Fibroblast of skin of scalp (primary cell): ENCODE data around the gene KRT17.
"Not testable (repeated sequence)": the region's sequence is repeated elsewhere in the genome, so short reads cannot be mapped to it uniquely, and the experiment has no call there.

Source experiments
- DNase-seq: peaks from one replicate; pipeline ENCODE4 v3.0.0-alpha.2; 2013

The KRT17 gene

DNA sequence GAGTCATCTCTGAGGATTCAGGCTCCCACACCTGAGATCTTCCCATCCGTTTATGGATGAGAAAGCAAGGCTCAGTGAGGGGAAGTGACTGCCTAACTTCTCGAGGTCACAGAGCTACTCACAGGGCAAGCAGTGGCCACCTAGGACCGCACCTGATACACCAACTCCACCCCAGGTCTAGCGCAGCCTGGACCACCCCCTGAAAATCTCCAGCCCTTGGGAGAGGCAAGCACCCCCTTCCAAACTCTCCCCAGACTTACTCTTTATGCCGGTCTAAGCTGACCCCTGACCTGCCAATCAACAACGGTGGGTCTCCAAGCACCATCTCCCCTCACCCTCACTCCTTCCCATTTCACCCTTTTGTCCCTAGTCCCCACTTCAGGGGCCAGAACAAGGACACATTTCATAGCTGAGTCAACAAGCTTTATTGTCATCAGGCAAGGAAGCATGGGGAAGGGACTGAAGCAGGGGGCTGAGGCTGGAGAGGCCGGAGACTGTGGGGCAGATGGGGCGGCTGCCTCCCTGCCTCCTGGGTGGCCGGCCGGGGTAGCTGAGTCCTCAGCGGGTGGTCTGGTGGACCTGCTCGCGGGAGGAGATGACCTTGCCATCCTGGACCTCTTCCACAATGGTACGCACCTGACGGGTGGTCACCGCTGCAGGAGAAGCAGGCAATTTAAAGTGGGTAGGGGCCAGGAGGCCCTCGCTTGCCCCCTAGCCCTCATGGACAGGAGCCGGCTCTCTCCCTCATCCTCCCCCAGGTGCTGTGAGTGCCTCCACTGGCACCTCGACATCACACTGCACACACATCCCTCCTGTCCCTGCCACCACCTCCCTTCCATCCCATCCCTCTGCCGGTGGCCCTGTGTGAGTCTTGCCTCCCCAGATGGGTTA lies 5.1 kb downstream of the KRT17 start:
- no peak for DNase-seq

DNA sequence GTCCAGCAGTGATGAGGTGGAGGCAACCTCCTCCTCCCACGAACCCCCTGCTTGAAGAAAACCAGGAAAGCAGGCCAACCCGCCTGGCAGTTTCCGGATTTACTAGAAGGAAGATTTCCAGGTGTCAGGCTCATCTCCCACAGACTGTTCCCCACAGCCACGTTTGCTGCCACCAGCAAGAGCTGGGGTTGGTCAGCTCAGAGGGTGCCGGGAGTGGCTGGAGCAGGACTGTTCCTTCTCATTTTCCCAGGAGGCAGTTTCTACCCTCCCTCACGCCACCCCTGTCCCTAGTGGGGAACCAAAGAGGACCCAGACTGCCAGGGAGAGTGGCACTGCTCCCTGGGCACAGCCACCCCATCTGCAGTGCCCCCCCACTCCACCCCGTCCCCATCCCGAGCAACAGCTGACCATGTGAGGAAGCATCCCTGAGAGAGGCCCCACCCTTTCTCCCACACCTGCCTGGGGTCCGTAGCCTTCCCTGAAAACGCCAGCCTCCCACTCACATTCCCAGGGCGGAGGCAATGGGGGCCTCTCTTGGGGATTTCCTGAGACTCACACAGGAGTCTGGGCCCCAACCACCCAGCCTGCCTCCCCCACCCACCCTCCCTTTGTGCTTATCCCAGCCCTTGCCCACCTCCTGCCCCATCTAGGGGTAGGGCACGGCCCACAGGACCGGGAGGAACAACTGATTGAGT lies 5.9 kb downstream of the KRT17 start:
- no peak for DNase-seq

- DNase-seq, result no peak
Observed at GRCh38 chr17:41617698-41618097, 6.7 kb downstream of the KRT17 start.

GRCh38 chr17:41617136-41617535 lies 7.2 kb downstream of the KRT17 start:
- DNase-seq, result no peak

DNA sequence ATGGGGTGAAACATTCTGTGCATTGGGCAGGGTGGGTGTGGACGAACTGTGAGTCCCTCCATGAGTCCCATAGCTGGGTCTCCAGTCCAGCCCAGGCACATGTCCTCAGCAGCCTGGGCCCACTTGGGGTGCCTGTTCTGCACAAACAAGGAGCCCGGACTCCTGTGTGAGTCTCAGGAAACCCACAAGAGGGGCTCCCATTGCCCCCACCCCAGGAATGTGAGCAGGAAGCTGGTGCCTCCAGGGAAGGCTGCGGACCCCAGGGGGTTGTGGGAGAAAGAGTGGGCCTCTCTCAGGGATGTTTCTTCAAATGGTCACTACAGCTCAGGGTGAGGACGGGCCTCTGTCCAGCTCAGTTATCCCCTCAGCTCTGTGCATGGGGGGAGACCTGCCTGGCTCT lies 7.9 kb downstream of the KRT17 start:
- DNase-seq, result not testable (repeated sequence)

DNA sequence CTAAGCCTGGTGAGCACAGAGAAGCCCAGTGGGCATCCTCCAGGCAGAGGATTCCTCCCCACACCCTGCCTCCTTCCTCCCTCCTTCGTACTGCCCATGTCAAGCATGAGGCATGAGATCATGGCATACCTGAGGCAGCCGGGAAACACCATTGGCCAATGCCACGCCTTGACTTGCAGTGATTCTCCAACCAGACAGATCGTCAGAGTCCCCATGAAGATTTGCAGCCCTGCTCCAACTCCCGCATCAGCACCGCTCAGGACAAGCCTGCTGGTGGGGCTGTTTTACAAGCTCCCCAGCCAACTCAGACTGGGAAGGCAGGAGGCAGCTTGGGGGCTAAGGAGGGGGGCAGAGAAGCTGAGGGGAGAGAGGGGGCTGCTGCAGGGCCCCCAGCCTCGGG lies 8.9 kb downstream of the KRT17 start:
- no peak for DNase-seq

DNA sequence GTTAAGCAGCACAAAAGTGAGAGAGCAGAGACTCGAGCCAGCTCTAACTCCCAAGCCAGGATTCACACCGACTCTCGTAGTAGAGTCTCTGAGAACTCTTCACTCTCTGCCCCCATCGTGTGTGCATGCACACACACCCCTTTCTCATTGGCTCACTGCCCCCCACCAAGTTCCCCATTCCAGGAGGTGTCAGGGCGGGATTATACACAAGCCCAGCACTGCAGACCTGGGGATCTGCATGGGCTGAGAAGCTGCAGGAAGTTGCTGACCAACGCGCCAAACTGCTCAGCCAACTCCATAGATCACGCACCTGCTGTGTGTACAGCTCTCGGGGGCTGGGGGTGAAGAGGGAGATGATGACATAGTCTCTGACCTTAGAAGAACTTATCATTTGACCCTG lies 9.6 kb downstream of the KRT17 start:
- not testable (repeated sequence) for DNase-seq

DNA sequence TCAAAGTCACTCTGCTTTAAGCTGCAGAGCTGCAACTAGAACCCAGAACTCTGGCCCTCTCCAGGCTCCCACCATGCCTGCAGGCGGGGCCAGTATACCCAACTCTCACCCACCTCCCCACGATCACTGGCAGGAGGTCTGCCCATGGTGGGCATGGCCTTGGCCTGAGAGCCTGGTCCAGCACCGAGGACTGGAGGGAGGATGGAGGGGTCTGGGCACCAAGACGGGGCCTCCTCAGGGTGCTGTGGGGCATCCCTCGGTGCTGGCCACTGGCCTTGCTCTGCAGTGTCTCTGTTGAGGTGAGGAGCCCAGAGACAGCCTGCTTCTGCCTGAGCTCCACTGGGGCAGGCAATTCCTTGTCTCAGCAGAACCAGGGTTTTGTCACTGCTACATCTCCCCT lies 10.3 kb downstream of the KRT17 start:
- DNase-seq, result no peak

DNA sequence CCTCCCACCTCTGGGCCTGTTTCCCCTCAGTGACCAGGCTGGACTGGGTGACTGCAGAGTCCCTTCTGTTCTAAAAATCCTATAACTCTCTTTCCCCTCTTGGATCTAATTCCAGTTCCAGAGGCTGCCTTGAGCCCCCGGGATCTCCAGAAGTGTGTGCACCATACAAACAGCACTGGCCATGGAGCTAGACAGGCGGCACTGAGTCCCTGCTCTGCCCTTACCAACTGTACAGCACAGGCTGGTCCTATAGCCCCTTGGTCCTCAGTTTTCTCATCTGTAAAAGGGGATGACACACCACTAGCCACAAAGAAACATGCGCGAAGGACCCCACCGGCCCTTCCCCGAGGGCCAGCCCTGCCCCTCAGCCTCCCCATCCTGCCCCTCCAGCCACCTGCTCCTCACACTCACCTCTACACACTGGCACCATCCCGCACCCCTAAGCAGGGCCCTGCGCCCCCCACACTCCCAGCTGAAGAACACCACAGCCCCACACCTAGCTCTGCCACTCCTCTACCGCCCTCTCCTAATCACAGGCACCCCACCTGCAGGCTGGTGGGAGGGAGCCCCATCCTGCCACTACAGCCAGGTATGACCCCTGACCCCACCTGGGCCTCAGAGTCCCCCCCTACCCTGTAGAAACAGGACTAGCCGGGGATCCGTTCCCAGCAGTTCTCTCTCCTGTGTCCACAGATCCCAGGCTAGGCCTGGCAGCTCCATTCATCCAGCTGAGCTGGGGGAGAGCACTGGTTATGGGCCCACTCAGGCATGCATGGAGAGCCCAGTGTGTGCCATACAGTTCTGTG lies 10.9 kb downstream of the KRT17 start:
- no peak for DNase-seq

GRCh38 chr17:41612376-41613160 lies 11.8 kb downstream of the KRT17 start, which contains the start of gene KRT16:
Gene KRT16, minus strand, starts transcription at chr17:41612767. Its CDS starts 79 bp downstream, at chr17:41612688.
- DNase-seq, result peak; percentile 38

DNA sequence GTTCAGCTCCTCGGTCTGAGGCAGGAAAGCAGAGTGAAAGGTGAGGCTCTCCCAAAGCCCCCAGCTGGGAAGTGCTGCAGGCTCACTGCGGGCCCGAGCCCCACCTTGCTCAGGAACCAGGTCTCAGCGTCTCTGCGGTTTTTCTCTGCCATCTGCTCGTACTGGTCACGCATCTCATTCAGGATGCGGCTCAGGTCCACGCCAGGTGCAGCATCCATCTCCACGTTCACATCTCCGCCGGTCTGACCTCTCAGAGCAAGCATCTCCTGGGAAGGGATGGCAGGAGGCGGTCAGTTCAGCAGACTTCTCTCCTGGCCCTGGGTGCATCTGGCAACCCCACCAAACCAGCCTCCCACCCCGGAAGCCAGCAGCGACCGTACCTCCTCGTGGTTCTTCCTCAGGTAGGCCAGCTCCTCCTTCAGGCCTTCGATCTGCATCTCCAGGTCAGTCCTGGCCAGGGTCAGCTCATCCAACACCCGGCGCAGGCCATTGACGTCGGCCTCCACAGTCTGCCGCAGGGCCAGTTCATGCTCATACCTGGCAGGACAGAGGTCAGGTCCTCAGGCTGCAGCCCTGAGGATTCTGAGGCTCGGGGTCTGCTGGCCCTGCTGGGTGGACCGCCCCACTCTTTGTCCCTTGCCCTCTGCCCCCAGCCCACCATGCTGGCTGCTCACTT lies 13.3 kb downstream of the KRT17 start:
- no peak for DNase-seq

- DNase-seq, result not testable (repeated sequence)
Observed at GRCh38 chr17:41610061-41610517, 14.3 kb downstream of the KRT17 start.

DNA sequence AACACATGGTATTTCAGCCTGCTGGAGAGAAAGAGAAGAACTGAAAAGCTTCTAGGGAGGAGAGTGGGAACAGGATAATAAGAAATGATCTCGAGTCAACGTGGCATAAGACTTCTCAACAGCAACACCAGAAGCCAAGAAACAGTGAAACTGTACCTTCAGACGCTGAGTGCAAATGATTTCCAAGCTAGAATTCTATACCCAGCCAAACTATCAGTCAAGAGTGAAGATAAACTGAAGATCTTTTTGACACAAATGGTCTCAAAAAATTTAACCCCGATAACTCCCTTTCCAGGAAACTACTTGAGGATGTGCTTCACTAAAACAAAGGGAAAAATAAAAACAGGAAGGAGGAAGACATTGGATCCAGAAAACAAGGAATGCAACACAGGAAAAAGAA lies 17.4 kb downstream of the KRT17 start:
- not testable (repeated sequence) for DNase-seq

- DNase-seq, result no peak
Observed at GRCh38 chr17:41602524-41602923, 21.9 kb downstream of the KRT17 start.

GRCh38 chr17:41600318-41600717 lies 24.1 kb downstream of the KRT17 start:
- DNase-seq, result no peak

GRCh38 chr17:41599680-41600079 lies 24.7 kb downstream of the KRT17 start:
- DNase-seq, result no peak

DNA sequence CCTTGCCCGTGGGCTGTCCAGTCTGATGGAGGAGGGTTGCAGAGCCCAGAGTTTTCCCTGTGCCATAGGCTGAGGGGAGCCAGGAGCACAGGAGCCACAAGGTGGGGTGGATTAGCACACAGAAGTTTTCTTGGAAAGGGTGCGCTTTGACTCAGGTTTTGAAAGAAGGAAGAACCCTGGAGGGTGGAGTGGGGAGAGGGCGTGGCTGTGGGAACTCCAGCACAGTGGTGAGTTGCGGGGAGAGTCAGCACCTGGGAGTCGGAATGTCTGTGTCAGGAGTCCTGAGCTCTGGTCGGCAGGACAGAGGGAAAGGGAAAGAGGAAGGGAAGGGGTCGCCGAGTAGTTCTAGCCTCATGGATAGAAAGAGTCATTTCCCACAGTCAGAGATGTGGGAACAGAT lies 28.8 kb downstream of the KRT17 start:
- no peak for DNase-seq

DNA sequence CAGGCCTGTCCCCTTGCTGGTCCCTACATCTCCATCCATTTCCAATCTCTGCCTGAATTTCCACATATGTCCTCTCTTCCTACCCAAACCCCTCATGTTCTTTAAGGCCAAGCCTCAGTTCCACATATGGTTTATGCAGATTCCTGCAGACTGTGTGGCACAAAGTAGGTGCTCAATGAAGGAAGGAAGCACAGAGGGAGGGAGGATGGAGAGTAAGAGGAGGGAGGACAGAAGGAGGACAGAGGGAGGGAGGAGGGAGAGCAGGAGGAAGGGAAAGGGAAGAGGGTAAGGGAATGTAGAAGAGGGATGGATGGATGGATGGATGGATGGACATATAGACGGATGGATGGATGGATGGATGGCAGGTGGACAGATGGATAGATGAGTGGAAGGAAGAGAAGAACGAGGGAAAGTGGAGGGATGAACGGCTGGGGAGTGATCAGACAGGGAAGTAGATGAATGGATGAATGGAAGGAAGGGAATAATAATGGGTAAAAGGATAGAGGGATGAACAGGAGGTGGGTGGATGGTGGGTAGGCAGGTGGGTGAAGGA lies 29.9 kb downstream of the KRT17 start:
- DNase-seq, result no peak

GRCh38 chr17:41593306-41593981 lies 30.9 kb downstream of the KRT17 start:
- DNase-seq, result no peak

- no peak for DNase-seq
Observed at GRCh38 chr17:41592601-41593305, 31.6 kb downstream of the KRT17 start.
